Large intestine (tissue), 3 donors: ENCODE data around the gene PRPF4. TPM values are rescaled to one million over a fixed set of nuclear protein-coding genes. Genes with fewer than 3 reads are reported as not detected.
A peak's percentile ranks its signal among the peaks of the same experiment; 100 is the strongest.

Experiments
- DNase-seq, 2 donors: peaks; one replicate each; pipeline versions ENCODE4 v3.0.0 to v3.0.0-alpha.2; 2013
- H3K27ac ChIP-seq: one replicate; pipeline ENCODE4 v1.5.1; 2013; ENCODE audit warnings: low read length
- H3K27me3 ChIP-seq: 2 replicates; pipeline ENCODE4 v1.6.1; 2013; ENCODE audit warnings: low read length; ENCODE audit not compliant: control insufficient read depth, insufficient read depth
- H3K36me3 ChIP-seq: 2 replicates; pipeline ENCODE4 v1.6.1; 2013; ENCODE audit warnings: low read length; ENCODE audit not compliant: control insufficient read depth, insufficient read depth
- H3K4me1 ChIP-seq: one replicate; pipeline ENCODE4 v1.6.1; 2013; ENCODE audit warnings: low read length; ENCODE audit not compliant: control insufficient read depth, insufficient read depth
- H3K4me3 ChIP-seq: one replicate; pipeline ENCODE4 v1.5.1; 2013; ENCODE audit warnings: low read length
- H3K9me3 ChIP-seq: one replicate; pipeline ENCODE4 v1.6.1; 2013; ENCODE audit warnings: mild to moderate bottlenecking, low read depth, low read length, moderate library complexity; ENCODE audit not compliant: control insufficient read depth
- WGBS: methylation state at CpG from one replicate; pipeline ENCODE4 v1.1.5; 2013; ENCODE audit warnings: low lambda C conversion rate; ENCODE audit not compliant: insufficient coverage; 5-methylcytosine and 5-hydroxymethylcytosine counted together
- polyA plus RNA-seq: library from polyadenylated mRNA; unstranded; fragments of 120-200 nt; gene quantifications from one replicate; pipeline ENCODE4 v1.2.1, GENCODE V29; 2013

Gene PRPF4
- polyA plus RNA-seq, 1 donor: 22.8 TPM

DNA sequence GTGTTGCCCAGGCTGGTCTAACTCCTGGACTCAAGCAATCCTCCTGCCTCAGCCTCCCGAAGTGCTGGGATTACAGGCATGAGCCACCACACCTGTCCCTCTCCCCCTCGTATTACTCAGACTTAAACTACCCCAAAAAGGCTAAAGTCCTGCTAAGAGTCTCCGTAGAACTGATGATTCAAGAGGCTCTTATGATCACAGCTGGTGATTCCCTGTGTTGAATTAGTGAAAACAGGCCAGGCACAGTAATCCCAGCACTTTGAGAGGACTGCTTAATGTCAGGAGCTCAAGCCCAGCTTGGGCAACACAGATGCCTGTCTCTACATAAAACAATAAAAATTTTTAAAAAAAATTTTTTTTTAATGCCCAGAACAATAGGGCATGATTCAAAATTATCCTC, 9.3 kb upstream of the PRPF4 start:
- H3K4me3 ChIP-seq: no peak overlapping the region
- no CpG with 5 or more reads among the region's 3 CpGs for WGBS
- H3K27ac ChIP-seq: no peak overlapping the region
- no peaks in the 10 kb centered on the region for H3K9me3 ChIP-seq
- no peak for DNase-seq
- H3K36me3 ChIP-seq: peaks cover 30% of the 10 kb centered on the region
- H3K4me1 ChIP-seq: peaks cover 22% of the 10 kb centered on the region
- H3K27me3 ChIP-seq: no peaks in the 10 kb centered on the region

DNA sequence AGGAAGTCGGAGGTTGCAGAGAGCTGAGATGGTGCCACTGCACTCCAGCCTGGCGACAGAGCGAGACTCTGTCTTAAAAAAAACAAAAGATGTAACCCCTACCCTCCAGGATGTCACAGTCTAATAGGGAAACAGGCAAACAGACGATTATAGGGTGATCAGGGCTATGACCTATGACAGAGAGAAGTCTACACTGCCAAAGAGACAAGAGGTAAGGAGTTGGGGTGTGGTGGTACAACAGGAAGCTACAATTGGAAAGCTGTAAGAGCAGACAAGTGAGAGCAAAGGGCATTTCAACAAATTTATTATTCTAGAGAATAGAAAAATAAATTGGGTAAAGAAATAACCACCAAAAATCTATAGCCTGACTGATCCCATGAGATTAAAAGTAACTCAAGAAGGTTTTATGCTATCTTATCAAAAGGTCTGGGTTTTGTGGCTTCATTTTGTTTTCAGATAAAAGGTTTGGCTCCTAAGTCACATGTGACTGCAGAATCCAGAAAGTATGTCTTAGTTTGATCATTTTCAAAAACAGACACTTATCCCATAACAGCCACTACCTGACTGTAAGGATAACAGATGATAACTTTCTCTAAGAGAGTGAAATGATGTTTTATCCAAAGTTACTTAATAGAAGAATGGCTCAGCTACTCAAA, 7.4 kb upstream of the PRPF4 start:
- WGBS: 94% methylated on average over 3 of the region's 4 CpGs
- no peak for DNase-seq
- H3K4me3 ChIP-seq: no peak overlapping the region
- no peaks in the 10 kb centered on the region for H3K27me3 ChIP-seq
- H3K9me3 ChIP-seq: no peaks in the 10 kb centered on the region
- H3K36me3 ChIP-seq: peaks cover 42% of the 10 kb centered on the region
- H3K4me1 ChIP-seq: peaks cover 17% of the 10 kb centered on the region
- no peak overlapping the region for H3K27ac ChIP-seq

DNA sequence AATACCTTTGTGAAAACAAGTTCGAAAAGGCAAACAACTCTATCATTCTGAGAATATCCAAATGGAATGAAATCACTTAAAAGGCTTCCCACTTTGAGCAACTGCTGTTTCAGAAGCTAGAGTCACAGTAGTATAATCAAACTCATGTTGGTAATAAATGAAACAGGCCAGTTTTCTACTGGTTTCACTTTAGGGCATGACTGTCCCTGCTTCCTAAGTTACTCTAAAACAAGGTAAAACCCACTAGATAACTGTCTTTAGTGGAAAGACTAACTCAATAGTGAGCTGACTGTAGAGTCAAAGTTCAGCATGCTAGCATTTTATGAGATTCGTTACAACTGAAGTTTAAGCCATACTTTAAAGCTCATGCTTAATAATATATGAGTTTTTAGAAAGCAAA, 6.1 kb upstream of the PRPF4 start:
- peak; percentile 26 to 51 for DNase-seq
- Histone ChIP-seq H3K4me1 (peaks cover 22% of the 10 kb centered on the region), H3K36me3 (peaks cover 42% of the 10 kb centered on the region), H3K27ac (peak overlapping the region; percentile 37), H3K9me3 (no peaks in the 10 kb centered on the region), H3K27me3 (no peaks in the 10 kb centered on the region), H3K4me3 (no peak overlapping the region)
- 70% methylated on average over 2 of the region's 2 CpGs for WGBS

DNA sequence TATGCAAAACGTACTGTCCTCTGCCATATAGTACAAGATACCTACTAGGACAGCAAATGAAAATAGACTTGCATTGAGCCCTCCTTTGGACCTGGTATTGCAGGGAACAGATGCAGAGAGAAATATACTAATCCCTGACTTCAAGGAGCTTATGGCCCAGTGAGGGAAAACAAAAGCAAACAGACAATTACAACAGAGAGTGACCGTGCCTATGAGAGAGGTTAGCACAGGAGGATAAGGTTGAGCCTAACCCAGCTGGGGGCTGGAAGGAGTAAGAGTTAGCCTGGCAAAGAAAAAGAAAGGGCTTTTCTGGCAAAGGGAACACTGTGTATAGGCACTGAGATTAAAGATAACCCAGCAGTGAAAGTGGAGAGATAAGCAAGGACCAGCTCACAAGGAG, 5.6 kb upstream of the PRPF4 start:
- Histone ChIP-seq H3K4me3 (no peak overlapping the region), H3K4me1 (peaks cover 22% of the 10 kb centered on the region), H3K27me3 (no peaks in the 10 kb centered on the region), H3K36me3 (peaks cover 42% of the 10 kb centered on the region), H3K27ac (peak overlapping the region; percentile 28), H3K9me3 (no peaks in the 10 kb centered on the region)
- WGBS: no CpG with 5 or more reads among the region's 2 CpGs
- no peak for DNase-seq

DNA sequence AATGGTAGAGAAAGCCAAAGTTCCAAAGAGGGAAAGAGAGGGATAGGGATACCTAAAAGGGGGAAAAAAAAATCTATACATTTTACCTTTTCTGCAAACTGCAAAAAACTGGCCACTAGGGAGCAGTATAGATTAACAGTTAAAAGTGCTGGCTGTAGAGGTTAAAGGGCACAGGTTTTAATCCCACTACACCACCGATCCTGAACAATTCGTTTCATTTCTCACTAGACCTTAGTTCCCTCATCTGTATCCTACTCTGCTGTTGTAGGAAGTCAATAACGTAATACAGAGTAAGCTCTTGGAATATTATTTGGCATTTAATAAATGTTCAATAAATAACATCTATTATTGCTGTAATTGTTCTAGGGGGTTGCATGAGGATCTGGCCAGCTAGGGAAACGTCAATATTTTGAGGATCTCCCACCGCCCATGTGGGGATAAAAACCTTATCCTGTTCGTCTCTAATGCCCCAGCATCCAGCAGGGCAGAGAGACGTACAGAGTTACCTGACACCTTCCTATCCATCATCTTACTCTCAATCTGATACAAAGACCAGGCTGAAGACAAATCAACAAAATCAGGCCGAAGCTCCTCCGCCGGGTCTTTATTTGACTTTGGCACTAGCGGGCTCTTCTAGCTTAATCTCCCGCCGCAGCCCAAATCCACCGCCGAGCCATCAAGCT, 843 bp upstream of the PRPF4 start:
- DNase-seq: peak; percentile 46 to 69

DNA sequence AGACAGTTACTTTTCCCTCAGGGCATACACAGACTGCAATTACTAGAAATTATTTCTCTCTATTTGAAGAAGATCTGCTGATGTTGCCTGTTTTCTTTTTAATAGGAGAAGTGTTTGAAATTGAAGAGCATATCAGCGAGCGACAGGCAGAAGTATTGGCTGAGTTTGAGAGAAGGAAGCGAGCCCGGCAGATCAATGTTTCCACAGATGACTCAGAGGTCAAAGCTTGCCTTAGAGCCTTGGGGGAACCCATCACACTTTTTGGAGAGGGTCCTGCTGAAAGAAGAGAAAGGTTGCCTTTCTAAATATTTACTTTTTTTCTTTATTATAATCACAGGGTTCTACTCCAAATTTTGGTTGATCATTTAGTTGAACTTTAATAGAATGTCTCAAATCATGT, 3.4 kb downstream of the PRPF4 start:
- no CpG with 5 or more reads among the region's 4 CpGs for whole genome bisulfite sequencing
- H3K27me3 ChIP-seq: no peaks in the 10 kb centered on the region
- DNase-seq: no peak
- no peak overlapping the region for H3K4me3 ChIP-seq
- H3K36me3 ChIP-seq: peaks cover 48% of the 10 kb centered on the region
- H3K4me1 ChIP-seq: peaks cover 10% of the 10 kb centered on the region
- H3K27ac ChIP-seq: no peak overlapping the region
- no peaks in the 10 kb centered on the region for H3K9me3 ChIP-seq

More for the DNA sequence above, 843 bp upstream of the PRPF4 start:
- peak overlapping the region; percentile 86 for H3K4me3 ChIP-seq
- H3K27me3 ChIP-seq: no peaks in the 10 kb centered on the region
- no CpG with 5 or more reads among the region's 15 CpGs for WGBS
- no peaks in the 10 kb centered on the region for H3K9me3 ChIP-seq
- H3K27ac ChIP-seq: peak overlapping the region; percentile 95
- H3K4me1 ChIP-seq: peaks cover 18% of the 10 kb centered on the region
- H3K36me3 ChIP-seq: peaks cover 37% of the 10 kb centered on the region

DNA sequence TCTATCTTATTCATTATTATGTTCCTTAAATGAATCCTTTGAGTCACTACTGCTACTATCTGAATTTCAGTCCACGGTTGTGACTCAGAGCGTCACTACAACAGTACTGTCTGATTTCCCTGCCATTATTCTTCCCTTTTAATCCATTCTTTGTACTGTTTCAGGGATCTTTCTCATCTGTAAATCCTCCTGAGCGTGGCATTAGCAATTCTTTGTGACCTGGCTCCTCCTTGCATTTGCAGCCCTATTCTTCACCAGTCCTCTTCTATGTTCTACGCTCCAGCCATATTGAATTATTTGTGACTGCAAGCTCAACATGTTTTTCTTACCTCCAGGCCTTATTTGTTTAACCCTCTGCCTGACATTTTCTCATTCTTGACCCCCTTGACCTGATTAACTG, 5.9 kb downstream of the PRPF4 start:
- Histone ChIP-seq H3K36me3 (peaks cover 68% of the 10 kb centered on the region), H3K9me3 (no peaks in the 10 kb centered on the region), H3K27ac (no peak overlapping the region), H3K4me3 (no peak overlapping the region), H3K27me3 (no peaks in the 10 kb centered on the region), H3K4me1 (peaks cover 3% of the 10 kb centered on the region)
- no peak for DNase-seq
- 100% methylated on average over 1 of the region's 4 CpGs for WGBS

DNA sequence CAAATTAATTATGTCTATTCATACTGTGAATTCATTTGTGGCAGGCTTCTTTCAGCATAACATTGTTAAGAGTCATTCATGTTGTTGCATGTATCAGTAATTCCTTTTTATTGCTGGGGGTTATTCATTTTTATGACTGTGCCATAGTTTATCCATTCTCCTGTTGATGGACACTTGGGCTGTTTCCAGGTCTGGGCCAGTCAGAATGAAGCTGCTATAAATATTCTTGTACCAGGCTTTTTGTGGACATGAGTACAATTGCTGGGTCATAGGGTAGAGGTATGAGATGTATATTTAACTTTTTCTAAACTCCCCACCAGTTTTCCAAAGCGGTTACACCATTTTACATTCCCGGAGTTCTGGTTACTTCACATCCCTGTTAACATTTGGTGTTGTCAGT, 13.6 kb downstream of the PRPF4 start:
- WGBS: no CpG with 5 or more reads among the region's 2 CpGs
- H3K27ac ChIP-seq: no peak overlapping the region
- no peaks in the 10 kb centered on the region for H3K27me3 ChIP-seq
- no peak overlapping the region for H3K4me3 ChIP-seq
- DNase-seq: peak in 1 of 2 donors; percentile 62
- peaks cover 77% of the 10 kb centered on the region for H3K36me3 ChIP-seq
- H3K9me3 ChIP-seq: no peaks in the 10 kb centered on the region
- H3K4me1 ChIP-seq: peaks cover 4% of the 10 kb centered on the region

DNA sequence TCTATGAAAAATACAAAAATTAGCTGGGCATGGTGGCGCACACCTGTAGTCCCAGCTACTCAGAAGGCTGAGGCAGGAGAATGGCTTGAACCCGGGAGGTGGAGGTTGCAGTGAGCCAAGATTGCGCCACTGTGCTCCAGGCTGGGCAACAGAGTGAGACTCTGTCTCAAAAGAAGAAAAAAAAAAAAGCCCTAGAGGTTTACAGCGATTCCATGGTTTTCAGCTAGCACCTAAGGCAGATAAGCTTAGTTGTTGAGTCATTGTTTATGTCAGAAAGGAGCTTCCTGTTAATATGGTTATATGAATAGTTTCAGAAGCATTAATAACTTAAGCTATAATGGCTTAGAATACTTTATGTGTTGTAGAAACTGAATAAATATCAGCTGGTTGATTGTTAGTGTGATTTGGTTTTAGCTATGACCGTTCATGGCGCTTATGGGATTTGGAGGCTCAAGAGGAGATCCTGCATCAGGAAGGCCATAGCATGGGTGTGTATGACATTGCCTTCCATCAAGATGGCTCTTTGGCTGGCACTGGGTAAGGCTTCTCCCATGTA, 14.7 kb downstream of the PRPF4 start:
- H3K4me1 ChIP-seq: peaks cover 4% of the 10 kb centered on the region
- WGBS: no CpG with 5 or more reads among the region's 6 CpGs
- H3K9me3 ChIP-seq: no peaks in the 10 kb centered on the region
- H3K27me3 ChIP-seq: no peaks in the 10 kb centered on the region
- no peak overlapping the region for H3K4me3 ChIP-seq
- no peak for DNase-seq
- H3K27ac ChIP-seq: no peak overlapping the region
- peaks cover 68% of the 10 kb centered on the region for H3K36me3 ChIP-seq

DNA sequence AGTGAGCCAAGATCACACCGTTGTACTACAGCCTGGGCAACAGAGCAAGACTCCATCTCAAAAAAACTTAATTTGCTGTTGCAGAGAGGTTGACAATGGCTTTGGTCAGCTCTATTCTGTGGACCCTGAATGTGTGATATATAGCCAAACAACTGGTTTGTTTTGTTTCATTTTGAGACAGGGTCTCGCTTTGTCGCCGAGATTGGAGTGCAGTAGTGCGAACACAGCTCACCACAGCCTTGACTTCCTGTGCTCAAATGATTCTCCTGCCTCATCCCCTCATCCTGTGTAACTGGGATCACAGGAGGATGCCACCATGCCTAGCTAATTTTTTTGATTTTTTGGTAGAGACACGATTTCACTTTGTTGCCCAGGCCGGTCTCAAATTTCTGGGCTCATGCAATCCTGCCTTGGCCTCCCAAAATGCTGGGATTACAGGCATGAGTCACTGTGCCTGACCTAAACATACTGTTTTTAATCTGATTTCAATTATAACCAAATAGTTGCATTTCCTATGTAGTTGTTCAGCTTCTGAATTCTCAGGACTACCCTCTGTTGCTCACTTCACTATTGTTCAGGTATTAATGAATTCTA, 17.9 kb downstream of the PRPF4 start:
- 92% methylated on average over 2 of the region's 7 CpGs for WGBS
- H3K4me1 ChIP-seq: peaks cover 4% of the 10 kb centered on the region
- H3K9me3 ChIP-seq: peaks cover 4% of the 10 kb centered on the region
- H3K27me3 ChIP-seq: no peaks in the 10 kb centered on the region
- H3K4me3 ChIP-seq: no peak overlapping the region
- DNase-seq: no peak
- H3K27ac ChIP-seq: no peak overlapping the region
- peaks cover 43% of the 10 kb centered on the region for H3K36me3 ChIP-seq
